H9 (cell line): ENCODE data around the gene NLRP13. TPM values are rescaled to one million over a fixed set of nuclear protein-coding genes. Genes with fewer than 3 reads are reported as not detected.
"Not testable (repeated sequence)": the region's sequence is repeated elsewhere in the genome, so short reads cannot be mapped to it uniquely, and the experiment has no call there.

Source experiments
- DNase-seq: peaks from one replicate; pipeline ENCODE4 v3.0.0-alpha.2; 2017
- H2AFZ ChIP-seq: one replicate; pipeline ENCODE4 v1.6.1; 2013; ENCODE audit warnings: mild to moderate bottlenecking, low read length, control low read depth, moderate library complexity
- H2AK5ac ChIP-seq: 2 replicates; pipeline ENCODE4 v1.6.1; 2013; ENCODE audit warnings: low read length, control low read depth, mixed read lengths; ENCODE audit not compliant: insufficient read length
- H2BK120ac ChIP-seq: one replicate; pipeline ENCODE4 v1.6.1; 2013; ENCODE audit warnings: low read depth, mild to moderate bottlenecking, low read length, control low read depth, inconsistent platforms; ENCODE audit not compliant: poor library complexity, severe bottlenecking
- H2BK12ac ChIP-seq: 2 replicates; pipeline ENCODE4 v1.6.1; 2013; ENCODE audit warnings: low read length, control low read depth, mixed read lengths, low read depth; ENCODE audit not compliant: insufficient read length
- H2BK15ac ChIP-seq: 2 replicates; pipeline ENCODE4 v1.6.1; 2013; ENCODE audit warnings: low read depth, low read length, control low read depth
- H2BK20ac ChIP-seq: one replicate; pipeline ENCODE4 v1.6.1; 2013; ENCODE audit warnings: low read depth, mild to moderate bottlenecking, low read length, control low read depth, inconsistent platforms; ENCODE audit not compliant: poor library complexity, severe bottlenecking
- H2BK5ac ChIP-seq: 2 replicates; pipeline ENCODE4 v1.6.1; 2013; ENCODE audit warnings: low read length, control low read depth, mixed read lengths; ENCODE audit not compliant: insufficient read length
- H3K14ac ChIP-seq: 2 replicates; pipeline ENCODE4 v1.6.1; 2013; ENCODE audit warnings: low read length, control low read depth; ENCODE audit not compliant: insufficient read depth
- H3K18ac ChIP-seq: 2 replicates; pipeline ENCODE4 v1.6.1; 2013; ENCODE audit warnings: low read depth, mild to moderate bottlenecking, mixed read lengths, low read length, control low read depth; ENCODE audit not compliant: insufficient read length
- H3K23ac ChIP-seq: 2 replicates; pipeline ENCODE4 v1.6.1; 2013; ENCODE audit warnings: low read length, control low read depth, mixed read lengths, low read depth; ENCODE audit not compliant: insufficient read length
- H3K23me2 ChIP-seq: 2 replicates; pipeline ENCODE4 v1.6.1; 2013; ENCODE audit warnings: low read depth, mild to moderate bottlenecking, mixed read lengths, low read length, control low read depth; ENCODE audit not compliant: insufficient read length, poor library complexity, severe bottlenecking
- H3K27ac ChIP-seq: 2 replicates; pipeline ENCODE4 v1.5.1; 2013; ENCODE audit warnings: low read length, control low read depth, mixed read lengths, low read depth; ENCODE audit not compliant: insufficient read length
- H3K27me3 ChIP-seq: 2 replicates; pipeline ENCODE4 v1.6.1; 2013; ENCODE audit warnings: low read length, control low read depth, inconsistent platforms; ENCODE audit not compliant: insufficient read depth
- H3K4ac ChIP-seq: 2 replicates; pipeline ENCODE4 v1.6.1; 2013; ENCODE audit warnings: low read depth, mild to moderate bottlenecking, control low read depth, inconsistent platforms, low read length, moderate library complexity
- H3K4me1 ChIP-seq: 2 replicates; pipeline ENCODE4 v1.6.1; 2013; ENCODE audit warnings: low read length, control low read depth, inconsistent platforms; ENCODE audit not compliant: insufficient read depth
- H3K4me2 ChIP-seq: 2 replicates; pipeline ENCODE4 v1.6.1; 2013; ENCODE audit warnings: low read length, control low read depth, mixed read lengths; ENCODE audit not compliant: insufficient read length, insufficient read depth
- H3K56ac ChIP-seq: 2 replicates; pipeline ENCODE4 v1.6.1; 2013; ENCODE audit warnings: low read depth, mild to moderate bottlenecking, mixed read lengths, low read length, control low read depth; ENCODE audit not compliant: insufficient read length
- H3K79me1 ChIP-seq: 2 replicates; pipeline ENCODE4 v1.6.1; 2013; ENCODE audit warnings: low read depth, mild to moderate bottlenecking, moderate library complexity, low read length, control low read depth, inconsistent platforms; ENCODE audit not compliant: insufficient read depth, poor library complexity, severe bottlenecking
- H3K79me2 ChIP-seq: 2 replicates; pipeline ENCODE4 v1.6.1; 2013; ENCODE audit warnings: low read length, control low read depth, inconsistent platforms; ENCODE audit not compliant: insufficient read depth
- H3K9ac ChIP-seq: 2 replicates; pipeline ENCODE4 v1.6.1; 2013; ENCODE audit warnings: low read length, control low read depth, mixed read lengths; ENCODE audit not compliant: insufficient read length; ENCODE audit errors: extremely low read depth
- H3K9me3 ChIP-seq: one replicate; pipeline ENCODE4 v1.6.1; 2013; ENCODE audit warnings: low read depth, low read length, inconsistent platforms; ENCODE audit not compliant: control insufficient read depth
- H3T11ph ChIP-seq: one replicate; pipeline ENCODE4 v1.6.1; 2013; ENCODE audit warnings: mild to moderate bottlenecking, low read length, control low read depth, inconsistent platforms
- H4K20me1 ChIP-seq: one replicate; pipeline ENCODE4 v1.6.1; 2013; ENCODE audit not compliant: control insufficient read depth, insufficient read length, insufficient read depth
- H4K5ac ChIP-seq: 2 replicates; pipeline ENCODE4 v1.6.1; 2013; ENCODE audit warnings: low read depth, mild to moderate bottlenecking, mixed read lengths, low read length, control low read depth; ENCODE audit not compliant: insufficient read length
- H4K8ac ChIP-seq: replicated peaks from 2 replicates; pipeline ENCODE4 v1.6.1; 2013; ENCODE audit warnings: low read length, control low read depth, mixed read lengths, low read depth; ENCODE audit not compliant: insufficient read length
- H4K91ac ChIP-seq: 2 replicates; pipeline ENCODE4 v1.6.1; 2013; ENCODE audit warnings: low read depth, mild to moderate bottlenecking, moderate library complexity, mixed read lengths, low read length, control low read depth; ENCODE audit not compliant: insufficient read length
- H3K27ac Mint-ChIP-seq, 3 experiments: 2 replicates in 2 of 3; 3 replicates in 1 of 3; pipeline ENCODE4 v1.8.0; 2020 to 2021; ENCODE audit warnings: mixed read lengths in 3 of 3, mild to moderate bottlenecking in 1 of 3, moderate library complexity in 1 of 3
- H3K27me3 Mint-ChIP-seq: 2 replicates; pipeline ENCODE4 v1.8.0; 2021; ENCODE audit warnings: low read depth, mild to moderate bottlenecking, moderate library complexity, mixed read lengths
- H3K36me3 Mint-ChIP-seq, 3 experiments: 2 replicates in 2 of 3; 3 replicates in 1 of 3; pipeline ENCODE4 v1.8.0; 2020 to 2021; ENCODE audit warnings: low read depth in 3 of 3, mixed read lengths in 3 of 3; ENCODE audit not compliant: insufficient read depth in 1 of 3
- H3K4me1 Mint-ChIP-seq, 2 experiments: 2 replicates each; pipeline ENCODE4 v1.8.0; 2020; ENCODE audit warnings: mixed read lengths in 2 of 2
- H3K4me3 Mint-ChIP-seq, 2 experiments: 2 replicates in 1 of 2; 3 replicates in 1 of 2; pipeline ENCODE4 v1.8.0; 2020 to 2021; ENCODE audit warnings: mild to moderate bottlenecking in 2 of 2, mixed read lengths in 2 of 2, moderate library complexity in 1 of 2
- H3K9me3 Mint-ChIP-seq, 2 experiments: 2 replicates in 1 of 2; 3 replicates in 1 of 2; pipeline ENCODE4 v1.8.0; 2020; ENCODE audit warnings: mild to moderate bottlenecking in 2 of 2, mixed read lengths in 2 of 2, moderate library complexity in 1 of 2
- CTCF ChIP-seq: fragments of 200-600 bp; sonication (generic); conservative IDR thresholded peaks from 3 replicates; pipeline ENCODE4 v1.8.0; 2021; ENCODE audit warnings: antibody characterized with exemption, mild to moderate bottlenecking
- WGBS: extraction: QIAGEN DNeasy Blood & Tissue Kit; methylation state at CpG from one replicate; pipeline ENCODE4 v1.1.7; 2013; ENCODE audit warnings: missing lambda C conversion rate, low lambda C conversion rate, mixed read lengths; ENCODE audit not compliant: insufficient read length; ENCODE audit errors: extremely low coverage; 5-methylcytosine and 5-hydroxymethylcytosine counted together
- total RNA-seq: library from RNA; stranded (reverse); gene quantifications from 2 replicates; pipeline ENCODE4 v1.2.1, GENCODE V29; 2021

NLRP13 gene
- total RNA-seq, 1 experiment from 2014 or later: not detected

- H3K36me3 Mint-ChIP-seq: peaks cover 0 to 34% (median 0%) of the 10 kb centered on the region in 3 experiments; a peak in 4 of 7 replicates
- no peak overlapping the region for H4K91ac ChIP-seq
- no peak overlapping the region for H3K4me3 Mint-ChIP-seq
- no peak overlapping the region for H4K8ac ChIP-seq
- H2AFZ ChIP-seq: no peak overlapping the region
- H3K56ac ChIP-seq: no peak overlapping the region
- H3K4me1 ChIP-seq: no peaks in the 10 kb centered on the region
- no peak overlapping the region for H2BK20ac ChIP-seq
- no peak overlapping the region for H2BK120ac ChIP-seq
- no peaks in the 10 kb centered on the region for H3K27me3 ChIP-seq
- H3K23ac ChIP-seq: no peak overlapping the region
- no peak overlapping the region for H3K4ac ChIP-seq
- H3K18ac ChIP-seq: no peak overlapping the region
- no peak overlapping the region for H2AK5ac ChIP-seq
- no peak overlapping the region for H2BK12ac ChIP-seq
- H2BK15ac ChIP-seq: no peak overlapping the region
- no peak overlapping the region for H3K9ac ChIP-seq
- H2BK5ac ChIP-seq: no peak overlapping the region
- no peaks in the 10 kb centered on the region for H3K4me1 Mint-ChIP-seq
- H3K9me3 Mint-ChIP-seq: peaks cover 92 to 95% of the 10 kb centered on the region in 2 experiments
- H3K27ac Mint-ChIP-seq: no peak overlapping the region
- no peak for DNase-seq
- H3K79me1 ChIP-seq: no peaks in the 10 kb centered on the region
- no peaks in the 10 kb centered on the region for H4K20me1 ChIP-seq
- H3K14ac ChIP-seq: no peak overlapping the region
- H3T11ph ChIP-seq: no peak overlapping the region
- no peaks in the 10 kb centered on the region for H3K23me2 ChIP-seq
- H3K27me3 Mint-ChIP-seq: peaks cover 2% of the 10 kb centered on the region
- no peak overlapping the region for H4K5ac ChIP-seq
- H3K27ac ChIP-seq: no peak overlapping the region
- H3K79me2 ChIP-seq: no peaks in the 10 kb centered on the region
- TF ChIP-seq CTCF: no peak
- no CpG with 5 or more reads among the region's 7 CpGs for WGBS
- H3K9me3 ChIP-seq: peaks cover 88% of the 10 kb centered on the region
- no peak overlapping the region for H3K4me2 ChIP-seq
These were observed 24.3 kb upstream of the NLRP13 start for GRCh38 chr19:55956431-55956830.

- H4K91ac ChIP-seq, H3K23me2 ChIP-seq, H3K4me2 ChIP-seq, H2BK120ac ChIP-seq, H3K23ac ChIP-seq, H3K4ac ChIP-seq, H2AK5ac ChIP-seq, H2BK15ac ChIP-seq, H3K27ac ChIP-seq, H2BK20ac ChIP-seq, H2BK12ac ChIP-seq, H3K27ac Mint-ChIP-seq, H3T11ph ChIP-seq, H3K4me3 Mint-ChIP-seq, H2BK5ac ChIP-seq, H3K27me3 ChIP-seq, H3K4me1 Mint-ChIP-seq, H3K79me1 ChIP-seq, H3K79me2 ChIP-seq, H2AFZ ChIP-seq, H4K8ac ChIP-seq, H3K18ac ChIP-seq, H3K14ac ChIP-seq, H3K56ac ChIP-seq, H4K5ac ChIP-seq, DNase-seq, H3K9ac ChIP-seq, H3K27me3 Mint-ChIP-seq, H4K20me1 ChIP-seq, H3K4me1 ChIP-seq: not testable (repeated sequence)
- peaks cover 83 to 90% of the 10 kb centered on the region in 2 experiments for H3K9me3 Mint-ChIP-seq
- H3K9me3 ChIP-seq: peaks cover 82% of the 10 kb centered on the region
- no CpG with 5 or more reads among the region's 19 CpGs for WGBS
- peaks cover 7 to 39% (median 8%) of the 10 kb centered on the region in 3 experiments; a peak in 5 of 7 replicates for H3K36me3 Mint-ChIP-seq
These were observed 18.4 kb upstream of the NLRP13 start for GRCh38 chr19:55950566-55950965.
